Forelimb muscle (tissue), 1 donor: Measurements from ENCODE around the gene MS4A7. TPM values are rescaled to one million over a fixed set of nuclear protein-coding genes. Genes with fewer than 3 reads are reported as not detected.
"Not testable (repeated sequence)": the region's sequence is repeated elsewhere in the genome, so short reads cannot be mapped to it uniquely, and the experiment has no call there.

Experiments
- DNase-seq: peaks from one replicate; pipeline ENCODE4 v3.0.0-alpha.2; 2013; ENCODE audit warnings: low read depth
- polyA plus RNA-seq: library from polyadenylated mRNA; unstranded; fragments of 120-200 nt; gene quantifications from one replicate; pipeline ENCODE4 v1.2.1, GENCODE V29; 2013; ENCODE audit not compliant: insufficient read length

Gene MS4A7
- 6.8 TPM for polyA plus RNA-seq

DNA sequence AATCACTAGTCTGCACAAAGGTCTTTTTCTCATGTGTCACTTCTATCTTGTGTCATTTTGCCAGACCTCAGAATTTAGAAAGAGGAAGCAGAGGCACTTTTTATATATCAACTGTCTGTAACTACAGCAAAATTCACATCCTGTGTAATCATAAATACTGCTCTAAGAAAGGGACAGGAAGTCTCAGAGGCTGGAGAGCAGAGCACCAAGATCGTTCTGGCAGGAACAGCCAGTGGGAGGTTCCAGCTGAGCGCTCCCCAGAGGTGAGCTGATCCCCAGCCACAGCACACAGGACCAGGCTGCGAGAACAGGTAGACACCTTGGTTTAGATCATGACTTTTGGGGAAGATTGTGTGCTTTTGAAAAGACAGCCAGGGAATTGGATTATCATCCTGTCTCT, at the start of gene MS4A7:
TSS of gene MS4A7 (plus strand) at position 179 of the 400 bp plus-strand sequence. CDS start 4,610 bp downstream, outside the sequence.
- DNase-seq, result no peak

DNA sequence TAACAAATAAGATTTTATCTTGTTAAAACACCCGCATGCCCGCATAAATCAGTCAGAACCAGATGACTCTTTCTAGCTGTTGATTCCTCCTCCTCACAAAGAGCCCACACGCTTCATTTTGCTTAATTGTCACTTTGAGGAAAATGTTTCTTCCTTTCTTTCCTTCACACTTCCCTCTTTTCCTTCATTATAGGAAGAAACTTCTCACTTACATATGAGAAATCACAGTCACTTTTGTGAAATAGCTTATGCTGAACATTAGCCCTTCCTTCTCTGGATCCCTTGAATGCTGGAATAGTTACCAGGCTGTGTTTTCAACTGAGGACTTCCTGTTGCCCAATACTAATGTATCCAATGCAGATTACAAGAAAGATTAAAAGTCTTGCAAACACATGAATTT, 45.5 kb upstream of the MS4A7 start:
- no peak for DNase-seq

- no peak for DNase-seq
These were observed 44.2 kb upstream of the MS4A7 start for GRCh38 chr11:60334005-60334620.

DNA sequence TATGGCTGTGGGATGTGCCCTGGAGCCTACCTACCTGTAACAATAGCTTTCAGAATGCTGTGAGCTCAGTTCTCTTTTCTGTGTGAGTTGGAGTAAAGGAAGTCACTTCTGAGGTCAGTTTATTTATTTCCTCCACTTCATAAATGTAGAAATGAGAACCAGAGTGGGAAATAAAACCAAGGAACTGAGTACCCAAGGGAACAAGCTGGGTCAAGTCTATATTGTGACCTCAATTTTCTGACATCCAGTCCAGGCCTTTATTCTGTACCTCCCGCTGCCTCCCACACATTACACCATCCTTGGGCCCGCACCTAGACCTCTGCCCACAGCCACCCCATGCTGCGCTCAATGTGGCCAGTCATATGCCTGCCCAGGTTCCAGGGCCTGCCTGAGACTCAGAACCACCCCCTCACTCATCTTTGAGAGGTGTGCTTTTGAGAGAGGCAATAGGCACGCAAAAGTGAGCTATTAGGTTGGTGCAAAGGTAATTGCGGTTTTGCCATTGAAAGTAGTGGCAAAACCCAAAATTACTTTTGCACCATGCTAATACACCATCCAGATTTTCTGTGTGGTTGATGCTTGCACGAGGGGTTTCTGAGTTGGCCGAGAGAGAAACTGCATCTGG, 41.5 kb upstream of the MS4A7 start:
- DNase-seq, result no peak

DNA sequence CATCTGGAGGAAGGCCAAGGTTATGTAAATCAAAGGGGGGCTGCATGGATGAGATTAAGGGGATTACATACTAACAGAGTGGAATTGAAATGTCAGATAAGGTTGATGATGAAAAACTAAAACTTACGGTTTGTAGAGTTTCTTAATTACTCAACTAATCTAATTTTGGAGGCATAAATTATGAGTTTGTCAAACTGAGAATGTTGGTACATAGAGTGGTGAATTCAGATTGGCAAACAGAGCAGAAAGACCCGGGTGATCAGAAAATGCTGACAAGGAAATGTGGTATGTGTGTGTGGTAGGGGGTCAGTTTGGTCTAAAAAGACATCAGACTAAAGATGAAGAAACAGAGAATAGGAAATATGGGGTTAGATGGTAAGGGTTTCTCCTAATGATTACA, 40.3 kb upstream of the MS4A7 start:
- DNase-seq, result no peak

DNA sequence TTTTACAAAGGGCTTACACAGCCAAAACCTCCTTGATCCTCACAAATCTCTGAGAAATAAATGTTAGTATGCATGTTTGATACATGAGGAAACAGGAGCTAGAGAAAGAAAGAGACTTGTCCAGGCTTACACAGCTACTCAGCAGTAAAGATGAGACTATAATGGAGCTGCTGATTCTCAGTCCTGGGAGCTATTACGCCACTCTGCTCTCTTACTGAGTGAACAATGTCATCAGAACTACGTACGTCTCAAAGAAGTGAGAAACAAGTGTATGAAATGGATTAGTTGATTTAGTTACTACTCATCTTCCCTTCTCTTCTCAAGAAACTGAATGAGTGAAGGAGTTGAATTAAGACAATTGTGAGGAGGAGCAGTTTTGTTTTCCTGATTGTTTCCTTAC, 39.0 kb upstream of the MS4A7 start:
- DNase-seq, result no peak

DNA sequence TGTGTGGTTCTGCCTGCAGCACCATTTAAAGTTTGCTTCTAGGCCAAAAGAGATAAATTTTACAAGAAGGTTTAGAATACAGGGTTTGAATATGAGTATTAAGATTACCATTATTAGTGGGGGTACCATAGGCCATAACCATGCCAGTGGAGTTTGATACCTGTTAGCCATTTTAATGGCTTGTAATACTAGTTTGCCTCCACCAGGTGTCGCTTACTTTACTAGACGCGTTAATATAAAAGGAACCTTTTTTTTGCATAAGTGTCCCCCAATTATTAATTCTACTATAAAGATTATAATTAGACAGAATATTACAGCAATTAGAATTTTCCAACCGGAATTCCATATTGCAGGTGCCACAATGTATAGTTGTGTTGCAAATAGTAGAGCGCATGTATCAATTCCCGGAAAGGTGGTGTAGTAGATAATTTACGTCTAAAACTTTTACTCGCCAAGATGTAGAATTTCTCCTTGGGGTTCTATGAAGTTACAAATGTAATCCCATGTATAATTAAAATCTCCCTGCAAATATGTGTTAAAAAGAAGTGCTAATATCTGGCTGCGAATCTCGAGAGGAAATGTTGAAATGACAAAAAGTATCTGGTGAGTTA, 35.1 kb upstream of the MS4A7 start:
- no peak for DNase-seq

DNA sequence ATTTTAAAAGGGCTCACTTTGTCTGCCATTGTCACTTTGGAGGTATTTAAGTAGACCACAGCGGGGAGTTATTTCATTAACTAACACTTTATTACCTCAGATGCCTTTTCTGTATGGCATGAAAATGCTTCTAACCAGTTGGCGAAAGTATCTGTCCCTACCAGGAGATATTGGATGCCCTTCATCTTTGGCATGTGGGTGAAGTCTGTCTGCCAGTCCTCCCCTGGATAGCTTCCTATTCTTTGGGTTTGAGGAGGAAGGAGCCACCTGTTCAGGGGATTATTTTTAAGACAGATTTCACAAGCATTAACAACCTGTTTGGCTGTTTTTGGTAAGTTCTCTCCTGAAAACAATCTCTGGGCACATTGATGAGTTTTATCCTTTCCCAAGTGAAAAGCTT, 34.2 kb upstream of the MS4A7 start:
- no peak for DNase-seq

DNA sequence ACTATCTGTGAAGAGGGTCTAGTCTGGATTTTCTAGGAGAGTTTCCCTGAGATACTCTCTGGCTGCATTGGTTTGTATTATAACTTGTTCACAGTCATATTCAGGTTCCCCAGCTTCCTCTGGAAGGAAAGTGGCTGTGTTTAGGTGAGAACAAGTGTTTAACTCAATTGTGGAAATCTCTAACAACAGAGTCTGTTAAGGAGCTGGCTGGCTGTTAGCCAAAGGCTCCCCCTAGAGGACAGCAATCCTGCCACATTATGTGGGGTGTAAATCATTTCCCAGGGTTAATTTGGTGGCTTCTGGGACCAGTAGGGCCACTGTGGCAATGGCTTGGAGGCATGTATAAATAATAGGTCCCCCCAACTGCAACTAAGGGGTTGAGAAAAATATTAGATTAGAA, 32.8 kb upstream of the MS4A7 start:
- no peak for DNase-seq

DNA sequence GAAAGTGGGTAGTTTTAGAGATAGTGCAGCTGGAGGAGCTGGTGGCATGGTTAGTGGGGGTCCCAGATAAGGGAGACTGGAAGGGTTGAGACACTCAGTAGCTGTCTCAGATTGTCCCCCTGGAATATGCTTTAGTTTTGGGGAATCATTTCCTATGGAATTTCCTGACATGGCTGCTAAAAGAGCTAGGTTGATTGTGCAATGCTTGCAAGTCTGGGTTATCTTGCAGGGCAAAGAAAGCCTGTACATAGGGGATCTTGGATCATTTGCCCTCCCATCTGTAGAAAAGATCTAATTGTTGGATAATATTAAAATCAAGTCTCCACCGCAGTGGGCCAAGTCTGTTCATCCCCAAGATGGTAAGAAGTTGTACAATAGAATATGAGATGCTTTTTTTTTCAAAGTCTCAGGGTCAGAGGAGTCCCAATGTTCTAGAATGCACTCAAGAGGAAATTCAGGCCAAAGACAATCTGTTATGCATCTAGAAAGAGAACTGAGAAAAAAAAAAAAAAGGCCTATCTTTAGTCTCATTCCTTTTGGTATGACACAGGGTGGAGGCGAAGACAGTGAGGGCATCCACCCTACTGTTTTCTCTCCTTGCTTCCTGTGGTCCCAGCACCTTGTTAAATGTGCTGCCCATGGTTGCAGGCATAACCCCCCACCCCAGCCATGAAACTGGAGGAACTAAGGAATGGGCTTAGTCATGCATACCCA, 31.1 kb upstream of the MS4A7 start:
- DNase-seq, result no peak

DNA sequence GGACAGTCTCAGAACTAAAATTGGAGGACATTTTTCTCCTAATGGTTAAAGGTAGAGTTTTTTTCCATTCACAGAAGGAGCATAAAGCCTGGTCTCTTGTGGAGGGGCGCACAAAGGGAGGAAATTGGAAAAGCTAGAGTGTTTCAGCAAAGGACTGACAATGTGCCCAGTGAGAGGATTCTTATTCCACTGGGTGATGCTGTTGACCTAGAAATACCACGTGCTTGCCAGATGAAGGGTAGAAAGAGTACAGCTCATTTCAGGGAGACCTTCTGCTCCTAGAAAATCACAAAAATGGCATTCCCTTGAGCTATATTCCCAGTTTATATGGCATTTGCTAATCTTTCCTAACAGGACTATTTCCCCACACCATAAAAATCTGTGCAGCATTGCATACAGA, 30.2 kb upstream of the MS4A7 start:
- DNase-seq, result no peak

GRCh38 chr11:60349990-60350389, 28.3 kb upstream of the MS4A7 start:
- no peak for DNase-seq

- DNase-seq, result no peak
These were observed 20.6 kb upstream of the MS4A7 start for GRCh38 chr11:60357771-60358170.

GRCh38 chr11:60360621-60361020, 17.7 kb upstream of the MS4A7 start:
- DNase-seq, result no peak

DNA sequence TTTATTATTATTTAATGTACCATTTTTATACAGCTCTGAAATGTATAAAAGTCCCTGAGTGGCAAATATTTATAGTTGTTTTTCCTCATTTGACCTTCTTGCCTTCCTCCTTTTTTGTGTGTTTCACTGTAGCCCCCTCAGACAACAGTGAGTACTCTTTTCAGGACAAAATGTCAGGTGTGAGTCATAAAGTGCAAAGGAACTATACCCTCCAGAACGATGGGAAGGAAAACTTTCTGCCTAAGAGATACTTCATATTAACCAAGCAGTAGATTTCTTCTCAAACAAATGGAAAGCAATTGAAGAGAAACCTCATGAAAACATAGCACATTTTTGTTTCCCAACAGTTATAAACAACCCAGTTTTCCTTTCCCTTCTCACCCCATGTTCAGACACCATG, 16.1 kb upstream of the MS4A7 start:
- DNase-seq, result no peak

DNA sequence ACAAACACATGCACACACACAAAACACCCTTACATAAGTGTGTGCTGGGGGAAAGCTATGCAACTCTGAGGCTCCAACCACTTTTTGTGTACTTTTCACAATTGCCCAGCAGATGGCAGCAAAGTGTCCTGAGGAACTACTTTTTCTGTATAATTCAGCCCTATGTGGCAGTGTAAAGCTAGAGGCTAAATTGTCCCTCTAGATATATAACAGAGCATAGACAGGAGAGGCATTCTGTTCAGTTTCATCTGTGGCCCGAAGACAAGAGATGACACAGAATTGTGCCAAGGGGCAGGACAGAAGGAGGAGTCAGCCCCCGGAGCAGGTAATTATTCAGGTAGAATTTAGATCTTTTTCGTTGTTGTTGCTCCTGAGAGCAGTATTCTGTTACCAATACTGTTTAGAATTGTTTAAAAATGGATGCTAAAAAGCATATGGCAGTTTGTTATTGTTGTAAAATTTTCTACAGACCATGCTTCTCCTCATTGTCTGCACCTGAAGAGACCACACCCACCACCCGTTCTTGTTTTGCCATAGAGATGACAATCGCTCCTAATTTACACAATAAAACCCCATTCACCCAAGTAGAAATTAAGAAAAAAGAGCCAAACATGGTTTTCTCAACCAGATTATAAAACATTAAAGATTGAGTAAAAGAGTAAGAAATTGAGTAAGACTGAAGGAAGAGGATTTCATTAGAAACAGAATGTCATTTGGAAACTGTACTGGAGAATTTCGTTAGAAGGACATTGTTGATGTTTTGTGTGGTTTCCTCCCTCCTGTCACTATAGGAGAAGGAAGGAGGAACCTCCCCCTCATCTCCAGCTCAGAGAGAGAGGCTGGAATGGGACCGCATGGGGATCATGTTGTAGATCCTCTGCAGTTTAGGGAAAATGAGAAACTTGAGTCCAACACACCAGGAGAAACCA, 14.5 kb upstream of the MS4A7 start:
- DNase-seq, result peak; percentile 66

GRCh38 chr11:60366262-60366904, 11.9 kb upstream of the MS4A7 start:
- not testable (repeated sequence) for DNase-seq

DNA sequence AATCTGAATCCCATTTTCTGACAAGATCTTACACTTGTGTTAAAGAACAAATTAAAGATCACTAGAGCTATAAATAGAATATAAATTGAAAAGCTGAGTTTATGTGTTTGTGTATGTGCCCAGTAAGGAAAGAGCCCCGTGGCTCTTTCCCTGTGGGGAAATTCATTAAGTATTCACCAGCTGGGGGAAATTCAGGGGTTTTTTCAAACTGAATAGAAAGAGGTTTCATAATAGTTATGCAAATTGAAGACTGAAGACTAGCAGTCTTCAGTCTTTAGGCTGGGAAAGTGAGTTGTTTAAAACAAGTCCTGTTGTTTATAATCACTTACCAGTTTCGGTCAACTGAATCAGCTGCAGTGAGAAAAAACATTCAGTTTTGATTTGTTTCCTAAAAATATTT, 11.3 kb upstream of the MS4A7 start:
- no peak for DNase-seq

DNA sequence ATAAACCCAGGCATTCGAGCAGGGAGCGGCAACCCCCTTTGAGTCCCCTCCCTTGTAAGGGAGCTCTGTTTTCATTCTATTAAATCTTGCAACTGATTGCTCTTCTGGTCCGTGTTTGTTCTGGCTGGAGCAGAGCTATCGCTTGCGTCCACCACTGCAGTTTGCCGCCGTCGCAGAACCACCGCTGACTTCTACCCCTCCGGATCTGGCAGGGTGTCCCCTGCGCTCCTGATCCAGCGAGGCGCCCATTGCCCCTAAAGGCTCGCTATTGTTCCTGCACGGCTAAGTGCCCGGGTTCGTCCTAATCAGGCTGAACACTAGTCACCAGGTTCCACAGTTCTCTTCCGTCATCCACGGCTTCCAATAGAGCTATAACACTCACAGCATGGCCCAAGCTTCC, 10.4 kb upstream of the MS4A7 start:
- DNase-seq, result no peak

DNA sequence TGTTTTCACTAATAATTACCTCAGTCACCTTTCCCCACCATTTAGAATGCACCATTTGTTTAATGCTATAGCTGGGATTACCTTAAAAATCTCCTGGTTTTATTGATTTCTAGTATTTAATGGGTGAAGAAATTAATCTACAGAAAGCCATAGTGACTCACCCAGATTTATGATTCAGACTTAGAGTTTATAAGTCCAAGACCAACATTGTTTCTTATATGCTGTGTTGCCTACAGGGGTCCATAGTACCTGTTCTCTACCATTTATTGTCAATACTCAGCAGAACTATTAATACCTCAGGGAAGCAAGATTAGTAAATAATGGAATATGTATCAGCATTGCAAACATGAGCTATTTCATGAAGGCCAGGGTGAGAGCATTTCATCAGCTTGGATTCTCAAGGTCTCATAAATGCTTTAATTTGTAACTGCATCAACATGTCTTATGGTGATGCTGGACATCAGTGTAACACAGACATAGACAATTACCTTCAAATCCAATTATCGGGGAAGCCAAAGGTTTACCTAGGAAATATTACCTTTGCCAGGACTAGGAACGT, 8.0 kb upstream of the MS4A7 start:
- DNase-seq, result no peak

DNA sequence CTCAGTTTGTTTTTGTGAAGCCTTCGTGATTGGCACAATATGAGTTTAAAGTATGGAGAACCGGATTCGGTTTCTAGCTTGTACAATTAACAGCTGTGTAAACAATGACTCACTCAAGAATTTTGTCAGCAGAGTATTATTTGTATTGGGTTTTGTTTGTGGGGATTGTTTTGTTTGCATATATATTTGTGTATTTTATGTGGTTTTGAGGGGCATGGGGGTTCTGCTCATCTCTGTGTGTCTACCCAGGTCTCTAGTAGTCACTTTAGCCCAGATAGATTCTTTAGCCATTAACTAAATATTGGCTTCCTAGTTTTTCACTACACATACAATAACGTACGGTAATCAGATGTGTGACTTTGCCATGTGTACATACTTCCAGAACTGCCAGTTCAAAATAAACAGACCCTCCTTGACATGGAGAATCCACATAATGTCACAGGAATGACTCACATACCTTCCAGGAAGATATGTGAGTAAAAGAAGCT, 7.5 kb upstream of the MS4A7 start:
- no peak for DNase-seq
